Measurements from ENCODE around the gene GLIS2.

GLIS2 gene

GRCh38 chr16:4365615-4366014 lies 49.7 kb downstream of the GLIS2 start:
- Histone ChIP-seq H3K79me2 (peaks cover 12% of the 10 kb centered on the region), H3K4me1 (no peaks in the 10 kb centered on the region), H3K27me3 (ENCODE audit: control insufficient read depth, insufficient read depth, low read length) (no peaks in the 10 kb centered on the region), H3K4me2 (ENCODE audit: low read length) (no peak overlapping the region), H3K9ac (no peak overlapping the region), H3K4me3 (ENCODE audit: low read depth, low read length) (no peak overlapping the region), H3K36me3 (ENCODE audit: control insufficient read depth, insufficient read depth, low read length) (no peaks in the 10 kb centered on the region), H3K27ac (no peak overlapping the region), H3K9me3 (ENCODE audit: control insufficient read depth, low read length) (no peaks in the 10 kb centered on the region), H2AFZ (no peak overlapping the region)
- no peak for TF ChIP-seq CTCF (IDR thresholded peaks at IDR 0.05)

GRCh38 chr16:4366016-4366415 lies 50.1 kb downstream of the GLIS2 start:
- Histone ChIP-seq H3K36me3 (ENCODE audit: control insufficient read depth, insufficient read depth, low read length) (no peaks in the 10 kb centered on the region), H3K79me2 (peaks cover 12% of the 10 kb centered on the region), H3K9ac (no peak overlapping the region), H3K27me3 (ENCODE audit: control insufficient read depth, insufficient read depth, low read length) (no peaks in the 10 kb centered on the region), H2AFZ (no peak overlapping the region), H3K4me2 (ENCODE audit: low read length) (no peak overlapping the region), H3K4me3 (ENCODE audit: low read depth, low read length) (no peak overlapping the region), H3K9me3 (ENCODE audit: control insufficient read depth, low read length) (no peaks in the 10 kb centered on the region), H3K4me1 (no peaks in the 10 kb centered on the region), H3K27ac (no peak overlapping the region)
- no peak for TF ChIP-seq CTCF (IDR thresholded peaks at IDR 0.05)

- peaks cover 5% of the 10 kb centered on the region for H3K4me1 ChIP-seq
- H3K27ac ChIP-seq = no peak overlapping the region
- no peaks in the 10 kb centered on the region for H3K36me3 ChIP-seq (ENCODE audit: control insufficient read depth, insufficient read depth, low read length)
Observed at GRCh38 chr16:4367393-4367856, 51.6 kb downstream of the GLIS2 start.

GRCh38 chr16:4369007-4369733 lies 53.3 kb downstream of the GLIS2 start:
- Histone ChIP-seq H3K4me3 (ENCODE audit: low read depth, low read length) (no peak overlapping the region), H3K9me3 (ENCODE audit: control insufficient read depth, low read length) (no peaks in the 10 kb centered on the region), H3K9ac (no peak overlapping the region), H3K79me2 (peaks cover 12% of the 10 kb centered on the region), H3K27me3 (ENCODE audit: control insufficient read depth, insufficient read depth, low read length) (no peaks in the 10 kb centered on the region), H3K4me2 (ENCODE audit: low read length) (no peak overlapping the region), H3K4me1 (peaks cover 19% of the 10 kb centered on the region), H3K36me3 (ENCODE audit: control insufficient read depth, insufficient read depth, low read length) (no peaks in the 10 kb centered on the region), H2AFZ (no peak overlapping the region), H3K27ac (no peak overlapping the region)
- no peak for TF ChIP-seq CTCF (IDR thresholded peaks at IDR 0.05)

More at GRCh38 chr16:4367393-4367856, 51.6 kb downstream of the GLIS2 start:
- no peak for TF ChIP-seq CTCF (IDR thresholded peaks at IDR 0.05)
- Histone ChIP-seq H2AFZ (no peak overlapping the region), H3K4me3 (ENCODE audit: low read depth, low read length) (no peak overlapping the region), H3K9ac (no peak overlapping the region), H3K27me3 (ENCODE audit: control insufficient read depth, insufficient read depth, low read length) (no peaks in the 10 kb centered on the region), H3K4me2 (ENCODE audit: low read length) (no peak overlapping the region), H3K79me2 (peaks cover 12% of the 10 kb centered on the region), H3K9me3 (ENCODE audit: control insufficient read depth, low read length) (no peaks in the 10 kb centered on the region)

GRCh38 chr16:4370151-4370550 lies 54.3 kb downstream of the GLIS2 start:
- no peak overlapping the region for H3K4me3 ChIP-seq (ENCODE audit: low read depth, low read length)
- H3K4me1 ChIP-seq = peaks cover 19% of the 10 kb centered on the region
- peaks cover 12% of the 10 kb centered on the region for H3K79me2 ChIP-seq
- H3K27ac ChIP-seq = peak overlapping the region; percentile 34
- no peaks in the 10 kb centered on the region for H3K9me3 ChIP-seq (ENCODE audit: control insufficient read depth, low read length)
- no peak for TF ChIP-seq CTCF (IDR thresholded peaks at IDR 0.05)
- no peak overlapping the region for H2AFZ ChIP-seq
- no peak overlapping the region for H3K9ac ChIP-seq
- H3K4me2 ChIP-seq (ENCODE audit: low read length) = no peak overlapping the region
- no peaks in the 10 kb centered on the region for H3K36me3 ChIP-seq (ENCODE audit: control insufficient read depth, insufficient read depth, low read length)
- H3K27me3 ChIP-seq (ENCODE audit: control insufficient read depth, insufficient read depth, low read length) = no peaks in the 10 kb centered on the region
